Esophagus muscularis mucosa (tissue), 4 donors: ENCODE results near the gene PRR11. TPM values are rescaled to one million over a fixed set of nuclear protein-coding genes. Genes with fewer than 3 reads are reported as not detected.
"Not testable (repeated sequence)": the region's sequence is repeated elsewhere in the genome, so short reads cannot be mapped to it uniquely, and the experiment has no call there.

Source experiments
- DNase-seq: peaks from one replicate; pipeline ENCODE4 v3.0.0-alpha.2; 2017; ENCODE audit errors: extremely low spot score
- H3K27ac ChIP-seq, 4 donors: fragments of 200-600 bp; sonication (generic); replicated peaks in 1 of 4; 1 replicate in 3 of 4; 2 replicates in 1 of 4; pipeline ENCODE4 v1.5.1; 2016 to 2019; ENCODE audit warnings: mild to moderate bottlenecking in 1 of 4
- H3K27me3 ChIP-seq, 4 donors: fragments of 200-600 bp; sonication (generic); one replicate each; pipeline versions ENCODE4 v1.5.1 to v1.6.0; 2016 to 2019
- H3K36me3 ChIP-seq, 4 donors: fragments of 200-600 bp; sonication (generic); one replicate each; pipeline ENCODE4 v1.5.1; 2016 to 2019
- H3K4me1 ChIP-seq, 4 donors: fragments of 200-600 bp; sonication (generic); one replicate each; pipeline ENCODE4 v1.5.1; 2016 to 2019
- H3K4me3 ChIP-seq, 4 donors: fragments of 200-600 bp; sonication (generic); 1 replicate in 2 of 4; 2 replicates in 2 of 4; pipeline ENCODE4 v1.5.1; 2016 to 2019; ENCODE audit warnings: mild to moderate bottlenecking in 4 of 4, moderate library complexity in 1 of 4
- H3K9me3 ChIP-seq, 4 donors: fragments of 200-600 bp; sonication (generic); 1 replicate in 3 of 4; 2 replicates in 1 of 4; pipeline ENCODE4 v1.5.1; 2016 to 2019
- CTCF ChIP-seq, 3 experiments: fragments of 200-600 bp in 2 of 3; fragments of 450-650 bp in 1 of 3; sonication (generic) in 2 of 3; IDR thresholded peaks; one replicate each; pipeline ENCODE4 v1.5.1; 2017 to 2019; ENCODE audit warnings: antibody characterized with exemption in 3 of 3, mild to moderate bottlenecking in 2 of 3, moderate library complexity in 1 of 3
- EP300 ChIP-seq: sonication (generic); formaldehyde crosslinking; IDR thresholded peaks from one replicate; pipeline ENCODE4 v1.6.1; 2017; ENCODE audit warnings: antibody characterized with exemption
- POLR2A ChIP-seq: fragments of 450-650 bp; IDR thresholded peaks from one replicate; pipeline ENCODE4 v1.6.1; 2017; ENCODE audit warnings: antibody characterized with exemption, moderate library complexity, mild to moderate bottlenecking, low read depth
- POLR2AphosphoS5 ChIP-seq, 2 donors: sonication (generic); formaldehyde crosslinking; IDR thresholded peaks; one replicate each; pipeline ENCODE4 v1.6.1; 2017; ENCODE audit warnings: antibody characterized with exemption in 2 of 2
- WGBS: methylation state at CpG from one replicate; pipeline ENCODE4 v1.1.5; 2018; 5-methylcytosine and 5-hydroxymethylcytosine counted together
- intact Hi-C: fragments of 100-400 bp; cut with DNase I; formaldehyde crosslinking; loops from one replicate; pipeline ENCODE4 v1.15.1; 2023
- total RNA-seq, 4 donors: library from RNA; depleted of rRNA; stranded (reverse); fragments of >200 nt; gene quantifications; one replicate each; pipeline versions ENCODE4 v1.1.0 to v1.2.1, GENCODE V29; 2016

Gene PRR11
- total RNA-seq, 4 donors from 2014 or later: 0.32 to 110 (median 0.87) TPM

- H3K9me3 ChIP-seq: no peaks in the 10 kb centered on the region
- no peaks in the 10 kb centered on the region for H3K4me1 ChIP-seq
- no peak for DNase-seq
- 96% methylated on average over 6 of the region's 6 CpGs for WGBS
- no peak overlapping the region for H3K27ac ChIP-seq
- H3K36me3 ChIP-seq: peaks cover 0 to 44% (median 27%) of the 10 kb centered on the region in 4 donors
- no peak overlapping the region for H3K4me3 ChIP-seq
- intact Hi-C loops: no loop called here
- TF ChIP-seq POLR2A (no peak), POLR2AphosphoS5 (IDR thresholded peaks at IDR 0.05) (no peak), EP300 (no peak), CTCF (IDR thresholded peaks at IDR 0.05) (no peak)
- no peaks in the 10 kb centered on the region for H3K27me3 ChIP-seq
Measured at GRCh38 chr17:59124665-59125064, 30.9 kb upstream of the PRR11 start.

GRCh38 chr17:59126809-59127417, 28.6 kb upstream of the PRR11 start:
- Histone ChIP-seq H3K4me3 (no peak overlapping the region), H3K27ac (no peak overlapping the region), H3K9me3 (no peaks in the 10 kb centered on the region), H3K4me1 (no peaks in the 10 kb centered on the region), H3K36me3 (peaks cover 0 to 41% (median 19%) of the 10 kb centered on the region in 4 donors), H3K27me3 (no peaks in the 10 kb centered on the region)
- 88% methylated on average over 3 of the region's 3 CpGs for WGBS
- no peak for DNase-seq
- TF ChIP-seq EP300 (no peak), POLR2A (no peak), CTCF (IDR thresholded peaks at IDR 0.05) (no peak), POLR2AphosphoS5 (IDR thresholded peaks at IDR 0.05) (no peak)
- intact Hi-C loops: no loop called here

GRCh38 chr17:59129814-59130213, 25.7 kb upstream of the PRR11 start:
- H3K36me3 ChIP-seq: peaks cover 0 to 27% (median 16%) of the 10 kb centered on the region in 4 donors
- no peak overlapping the region for H3K4me3 ChIP-seq
- no peaks in the 10 kb centered on the region for H3K4me1 ChIP-seq
- no peaks in the 10 kb centered on the region for H3K9me3 ChIP-seq
- DNase-seq: no peak
- H3K27ac ChIP-seq: no peak overlapping the region
- no peaks in the 10 kb centered on the region for H3K27me3 ChIP-seq
- intact Hi-C loops: no loop called here
- WGBS: 89% methylated on average over 2 of the region's 2 CpGs
- TF ChIP-seq POLR2AphosphoS5 (IDR thresholded peaks at IDR 0.05) (no peak), POLR2A (no peak), EP300 (no peak), CTCF (IDR thresholded peaks at IDR 0.05) (no peak)

GRCh38 chr17:59131131-59131530, 24.4 kb upstream of the PRR11 start:
- Histone ChIP-seq H3K27ac (no peak overlapping the region), H3K4me3 (no peak overlapping the region), H3K4me1 (no peaks in the 10 kb centered on the region), H3K36me3 (peaks cover 0 to 27% (median 16%) of the 10 kb centered on the region in 4 donors), H3K27me3 (no peaks in the 10 kb centered on the region), H3K9me3 (no peaks in the 10 kb centered on the region)
- TF ChIP-seq CTCF (IDR thresholded peaks at IDR 0.05) (no peak), EP300 (no peak), POLR2AphosphoS5 (IDR thresholded peaks at IDR 0.05) (no peak), POLR2A (no peak)
- 68% methylated on average over 1 of the region's 1 CpG for WGBS
- intact Hi-C loops: no loop called here
- no peak for DNase-seq

GRCh38 chr17:59138339-59138738, 17.2 kb upstream of the PRR11 start:
- H3K36me3 ChIP-seq, H3K9me3 ChIP-seq, DNase-seq, H3K27me3 ChIP-seq, H3K4me1 ChIP-seq, H3K27ac ChIP-seq, H3K4me3 ChIP-seq, intact Hi-C loops: not testable (repeated sequence)
- WGBS: 93% methylated on average over 10 of the region's 10 CpGs
